Activated CD4-positive, alpha-beta T cell treated with anti-CD3 and anti-CD28 coated beads, Interleukin-2, Interleukin-6, amounts not matched to agents 100 ng/mL and 50 ng/mL, durations not matched to agents 16 hours and 8 hours (primary cell): ENCODE data around the gene NAP1L4.

ENCODE experiments used
- DNase-seq: peaks from one replicate; pipeline ENCODE4 v3.0.0-alpha.2; 2020

Gene NAP1L4

DNA sequence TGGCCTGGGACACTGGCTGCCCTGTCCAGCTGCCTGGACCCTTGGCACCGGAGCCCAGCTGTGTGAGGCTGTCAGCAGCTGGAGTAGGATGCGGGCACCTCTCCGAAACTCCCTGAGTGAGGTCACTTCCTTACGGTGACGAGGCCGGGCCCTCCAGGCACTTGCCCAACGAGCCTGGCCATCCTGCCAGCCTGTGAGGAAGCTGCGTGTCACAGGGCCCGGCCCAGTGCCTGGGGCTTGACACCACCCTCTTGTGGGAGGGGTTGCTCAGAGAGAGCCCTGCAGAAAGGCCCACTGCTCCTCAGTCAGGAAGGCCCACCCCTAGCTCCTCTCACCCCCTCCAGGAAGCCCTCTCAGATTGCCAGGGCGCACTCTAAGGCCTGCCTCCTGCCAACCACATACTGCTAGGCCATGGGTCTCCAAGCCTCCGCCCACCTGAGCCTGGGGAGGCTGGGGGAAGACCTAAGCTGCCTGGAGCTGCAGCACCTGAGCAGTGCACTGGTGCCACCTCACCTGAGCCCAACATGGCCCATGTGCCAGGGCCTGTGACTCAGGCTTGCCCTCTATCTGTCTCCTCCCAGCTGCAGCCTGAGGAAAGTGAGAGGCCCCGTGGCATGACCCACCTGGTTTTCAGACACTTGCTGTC is 58.6 kb downstream of the NAP1L4 start:
- DNase-seq: peak; percentile 88

DNA sequence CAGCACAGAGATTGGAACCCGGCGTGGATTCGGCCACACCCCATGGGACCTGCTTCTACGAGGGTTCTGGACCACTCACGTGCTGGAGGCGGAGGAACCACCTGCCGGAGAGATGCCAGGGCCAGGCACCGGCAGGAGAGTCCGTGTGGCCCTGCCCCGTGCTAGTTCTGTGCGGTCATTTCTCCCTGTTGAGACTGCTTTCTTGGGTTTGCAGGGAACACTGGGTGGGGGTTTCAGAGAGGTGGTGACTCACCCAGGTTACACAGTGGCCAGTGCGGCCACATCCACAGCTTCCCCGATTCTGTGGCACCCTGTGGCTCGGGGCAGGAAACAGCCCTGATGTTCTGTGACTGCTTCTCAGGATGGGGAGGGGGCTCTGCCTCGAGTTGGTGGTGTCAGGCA is 59.3 kb downstream of the NAP1L4 start:
- DNase-seq: peak; percentile 33

- DNase-seq: no peak
These were observed 60.1 kb downstream of the NAP1L4 start for GRCh38 chr11:2931771-2932738.

DNA sequence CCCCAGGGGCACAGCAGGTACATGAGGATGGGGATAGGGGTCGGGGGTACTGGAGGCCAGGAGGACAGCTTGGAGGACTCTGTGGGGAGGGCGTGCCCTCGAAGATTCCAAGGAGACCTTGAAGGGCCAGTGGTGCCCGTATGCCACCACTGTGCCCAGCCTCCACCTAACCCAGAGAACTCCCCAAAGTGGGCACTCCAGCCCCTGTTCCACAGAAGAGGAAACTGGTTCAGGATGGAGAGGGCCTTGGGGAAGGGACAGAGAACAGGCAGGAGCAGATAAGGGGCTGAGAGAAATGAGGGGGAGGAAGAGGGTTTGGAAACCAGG is 60.7 kb downstream of the NAP1L4 start:
- DNase-seq: no peak

GRCh38 chr11:2930704-2931419 is 61.3 kb downstream of the NAP1L4 start:
- DNase-seq: peak; percentile 74

DNA sequence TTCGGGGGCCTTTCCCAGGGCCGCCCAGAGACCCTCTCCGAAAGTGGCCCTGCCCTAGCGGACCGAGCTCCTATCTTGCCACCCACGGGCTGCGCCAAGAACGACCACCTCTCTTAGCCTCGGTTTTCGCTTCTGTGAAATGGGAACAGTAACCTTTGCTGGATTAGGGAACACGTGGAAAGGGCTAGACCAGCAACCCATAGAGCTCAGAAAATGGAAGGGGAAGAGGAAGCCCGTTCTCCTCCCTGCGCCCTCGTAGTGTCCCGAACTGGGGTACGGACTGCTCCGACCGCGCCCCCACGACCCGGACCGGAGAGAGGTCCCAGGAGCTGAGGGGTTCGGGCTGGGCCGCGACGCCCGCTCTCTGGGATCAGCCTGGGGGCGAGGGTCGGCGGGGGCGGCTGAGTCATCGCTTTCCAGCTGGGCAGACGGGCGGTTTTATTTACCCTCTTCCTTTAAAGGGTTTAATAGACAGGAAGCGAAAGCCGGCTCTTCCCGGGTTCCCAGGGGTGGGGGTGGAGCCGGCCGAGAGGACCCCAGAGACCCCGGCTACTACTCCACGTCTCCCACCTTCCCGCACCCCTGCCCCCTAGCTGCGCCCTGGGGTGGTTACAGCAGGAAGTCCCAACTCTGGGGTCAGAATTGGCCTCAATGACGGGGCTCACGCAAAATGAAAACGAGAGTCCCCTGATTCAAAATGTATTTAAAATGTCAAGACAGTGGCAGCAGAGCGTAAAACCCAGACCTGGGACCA is 62.0 kb downstream of the NAP1L4 start:
- DNase-seq: peak; percentile 63

DNA sequence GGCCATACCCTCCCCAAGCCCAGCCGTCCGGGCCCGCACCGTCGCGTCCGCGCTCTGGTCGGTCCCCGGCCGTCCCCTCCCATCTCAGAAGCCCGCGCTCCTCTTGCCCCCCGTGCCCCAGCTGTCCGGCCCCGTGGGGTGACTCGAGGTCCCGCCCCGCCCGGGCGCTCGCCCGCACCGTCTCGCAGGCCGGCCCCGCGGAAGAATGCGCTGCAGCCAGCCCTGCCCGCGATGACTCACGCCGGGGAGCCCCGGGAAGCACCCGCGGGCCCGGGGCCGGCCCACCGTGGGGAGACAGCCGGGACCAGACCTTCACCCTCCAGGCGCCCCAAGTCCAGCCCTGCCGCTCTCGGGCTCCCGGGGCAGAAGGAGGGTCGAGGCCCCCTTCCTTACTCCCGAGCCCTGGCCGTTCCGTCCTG is 62.6 kb downstream of the NAP1L4 start:
- DNase-seq: peak; percentile 58

GRCh38 chr11:2928605-2929530 is 63.3 kb downstream of the NAP1L4 start, which contains the start of gene PHLDA2:
PHLDA2 (minus strand) TSS chr11:2929420; CDS start chr11:2929364, 56 bp downstream.
- peak; percentile 66 for DNase-seq

DNA sequence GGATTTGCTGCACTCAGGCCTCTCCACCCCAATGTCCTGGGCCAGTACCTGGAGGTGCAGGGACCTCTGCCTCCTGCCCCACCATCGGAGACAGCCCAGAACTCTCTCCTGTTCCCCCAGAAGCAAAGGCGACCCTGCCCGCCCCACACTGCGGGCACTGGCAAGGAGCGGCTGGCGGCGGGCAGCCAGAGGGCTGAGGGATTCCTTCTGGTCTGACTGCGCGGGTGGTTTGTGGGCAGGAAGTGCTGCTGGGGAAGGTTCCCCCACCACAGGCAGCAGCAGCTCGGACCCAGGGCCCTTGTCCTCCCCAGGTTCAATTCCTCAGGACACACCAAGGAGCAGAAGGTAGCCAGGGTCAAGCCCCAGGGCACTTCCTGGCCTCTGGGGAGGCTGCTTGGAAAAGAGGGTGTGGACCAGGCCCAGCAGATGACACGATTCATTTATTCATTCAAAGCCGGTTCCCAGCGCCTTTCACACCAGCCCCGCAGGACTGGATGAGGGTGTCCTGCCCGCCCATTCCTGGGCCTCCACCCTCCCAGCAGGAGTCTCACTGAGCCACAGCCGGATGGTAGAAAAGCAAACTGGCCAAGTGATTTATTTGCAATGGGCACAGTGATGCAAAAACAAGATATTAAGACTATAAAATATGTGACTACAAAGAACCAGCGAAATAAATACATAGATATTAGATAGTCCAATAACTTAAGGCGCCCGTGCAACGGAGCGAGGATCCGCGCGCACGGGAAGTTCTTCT is 64.1 kb downstream of the NAP1L4 start:
- peak; percentile 47 for DNase-seq

DNA sequence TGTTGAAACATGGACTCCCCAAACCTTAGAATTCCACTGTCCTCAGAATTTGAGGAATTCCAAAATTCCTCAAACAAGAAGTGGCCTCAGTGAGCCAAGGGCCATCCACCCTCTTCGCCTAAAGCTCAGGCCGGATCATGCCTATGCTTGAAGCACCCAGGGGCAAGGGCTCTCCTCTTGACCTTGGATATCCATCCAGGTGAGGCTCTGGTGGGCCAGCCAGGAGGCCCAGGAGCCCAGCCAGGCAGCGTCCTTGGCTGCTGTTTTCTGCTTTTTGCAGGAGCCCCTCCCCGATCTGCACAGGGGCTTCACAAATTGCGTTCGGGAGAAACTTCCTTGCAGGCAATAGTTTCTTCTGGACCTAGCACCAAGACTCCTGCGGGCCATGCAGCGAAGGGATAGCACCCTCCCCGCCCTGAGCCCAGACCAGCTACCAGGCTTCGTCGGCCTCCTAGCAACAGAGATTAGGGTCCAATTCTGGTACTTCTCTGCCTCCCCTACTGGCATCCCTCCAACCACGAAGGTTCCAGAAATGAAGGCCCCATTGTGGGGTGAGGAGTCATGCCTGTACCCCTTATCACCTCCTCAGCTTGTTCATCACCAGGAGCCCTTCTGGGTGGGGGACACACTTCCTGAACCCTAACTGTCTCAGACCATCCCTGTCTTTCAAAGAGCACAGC is 64.9 kb downstream of the NAP1L4 start:
- DNase-seq: no peak

GRCh38 chr11:2926611-2927051 is 65.5 kb downstream of the NAP1L4 start:
- DNase-seq: no peak

GRCh38 chr11:2924821-2925675 is 67.1 kb downstream of the NAP1L4 start:
- no peak for DNase-seq

GRCh38 chr11:2924381-2924780 is 67.7 kb downstream of the NAP1L4 start:
- no peak for DNase-seq

DNA sequence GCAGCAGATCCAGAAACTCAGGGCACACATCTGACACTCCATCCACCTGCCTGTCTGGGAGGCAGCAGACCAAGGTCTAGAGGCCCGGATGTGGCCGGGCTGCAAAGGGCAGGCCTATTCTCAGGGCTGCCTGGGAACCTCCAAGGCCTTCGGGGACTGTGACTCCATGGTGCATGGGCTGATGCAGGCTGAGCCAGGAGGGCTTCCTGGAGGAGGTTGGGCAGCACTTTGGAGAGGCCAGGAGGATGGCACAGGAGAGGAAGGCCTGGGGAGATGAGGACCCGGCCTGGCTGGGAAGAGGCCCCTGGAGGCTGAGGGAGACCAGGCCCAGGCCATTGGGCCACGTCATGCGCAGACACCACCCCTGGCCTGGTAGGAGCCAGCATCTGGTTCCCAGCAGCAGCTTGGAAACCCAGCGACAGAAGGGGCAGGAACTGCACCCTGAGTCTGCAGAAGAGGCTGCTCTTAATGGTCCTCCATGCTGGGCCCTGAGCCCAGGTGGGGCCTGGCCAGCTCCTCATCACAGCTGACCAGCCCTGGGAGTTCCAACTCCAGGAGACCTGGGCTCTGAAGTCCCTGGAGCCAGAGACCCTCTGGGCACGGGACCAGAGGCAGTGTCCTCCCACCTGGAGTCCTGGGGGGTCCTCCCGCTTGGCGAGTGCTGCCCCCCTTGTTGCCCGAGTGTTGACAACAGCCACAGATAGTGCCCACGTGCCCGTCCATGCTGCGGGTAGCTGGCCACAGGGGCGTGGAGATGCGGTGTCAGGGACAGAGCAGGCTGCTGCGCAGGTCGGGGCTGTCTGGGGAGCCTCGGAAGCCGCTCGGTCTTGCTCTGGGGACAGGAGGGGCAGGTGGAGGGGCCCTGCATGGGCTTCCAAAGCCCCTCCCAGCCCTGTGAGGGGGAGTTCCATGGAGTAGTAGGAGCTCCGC is 68.4 kb downstream of the NAP1L4 start:
- no peak for DNase-seq

DNA sequence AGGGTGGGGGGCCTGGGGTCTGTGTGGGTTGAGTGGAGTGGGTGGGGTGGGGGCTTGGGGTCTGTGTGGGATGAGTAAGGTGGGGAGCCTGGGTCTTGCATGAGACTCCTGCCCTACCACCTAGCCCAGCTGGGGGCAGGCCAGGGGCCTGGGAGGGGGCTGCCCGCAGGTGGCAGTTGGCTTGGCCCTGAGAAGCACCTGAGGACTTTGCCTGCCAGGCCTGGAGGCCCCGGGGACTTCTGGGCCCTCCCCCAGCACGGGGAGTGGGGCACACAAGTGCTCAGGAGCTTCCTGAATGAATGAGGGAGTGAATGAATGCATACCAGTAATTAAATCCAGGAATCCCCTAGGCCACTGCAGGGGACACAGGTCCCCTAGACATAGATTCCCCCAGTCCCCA is 69.5 kb downstream of the NAP1L4 start:
- no peak for DNase-seq

DNA sequence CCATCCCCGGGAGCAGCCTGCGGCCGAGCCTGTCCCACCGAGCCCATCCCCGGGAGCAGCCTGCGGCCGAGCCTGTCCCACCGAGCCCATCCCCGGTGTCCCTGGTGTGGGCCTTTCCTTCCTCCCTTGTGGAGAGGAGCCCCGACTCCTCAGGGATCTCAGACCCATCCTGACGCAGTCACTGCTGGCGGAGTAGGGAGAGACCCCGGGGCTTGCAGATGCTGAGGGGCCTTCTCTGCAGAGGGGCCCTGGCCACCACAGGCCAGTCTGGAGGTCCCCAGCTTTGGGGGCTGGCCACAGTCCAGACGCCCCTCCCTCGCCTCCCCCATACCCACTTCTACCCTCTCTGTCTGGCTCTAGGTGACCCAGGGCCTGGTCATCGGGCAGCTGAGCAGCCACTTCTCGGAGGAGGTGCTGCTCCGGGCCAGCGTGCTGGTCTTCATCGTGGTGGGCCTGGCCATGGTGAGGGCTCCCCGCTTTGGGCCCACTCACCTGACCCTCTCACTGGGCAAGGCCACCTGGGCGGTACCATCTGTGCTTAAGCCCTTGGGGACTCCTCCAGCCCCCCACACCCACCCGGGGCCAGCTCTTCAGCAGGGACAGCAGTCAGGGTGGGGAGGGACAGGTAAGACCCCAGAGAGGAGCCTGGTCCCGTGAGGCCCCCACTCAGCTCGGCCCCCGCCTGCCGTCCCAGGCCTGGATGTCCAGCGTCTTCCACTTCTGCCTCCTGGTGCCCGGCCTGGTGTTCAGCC is 70.2 kb downstream of the NAP1L4 start:
- no peak for DNase-seq

- DNase-seq: no peak
These were observed 70.9 kb downstream of the NAP1L4 start for GRCh38 chr11:2921261-2921660.
